IPS-NIHi11 (cell line): Measurements from ENCODE around the gene SPATA31C2.
"Not testable (repeated sequence)": the region's sequence is repeated elsewhere in the genome, so short reads cannot be mapped to it uniquely, and the experiment has no call there.

ENCODE experiments used
- DNase-seq: peaks from one replicate; pipeline ENCODE4 v3.0.0; 2012; ENCODE audit warnings: mixed read lengths, low spot score

SPATA31C2 gene

GRCh38 chr9:88123413-88123812 lies 14.9 kb downstream of the SPATA31C2 start:
- DNase-seq = not testable (repeated sequence)

GRCh38 chr9:88118121-88118520 lies 20.2 kb downstream of the SPATA31C2 start:
- not testable (repeated sequence) for DNase-seq

- DNase-seq = not testable (repeated sequence)
Observed at GRCh38 chr9:88114968-88115612, 23.2 kb downstream of the SPATA31C2 start.

GRCh38 chr9:88114283-88114967 lies 23.9 kb downstream of the SPATA31C2 start:
- not testable (repeated sequence) for DNase-seq

- DNase-seq = not testable (repeated sequence)
Observed at GRCh38 chr9:88113156-88114130, 24.8 kb downstream of the SPATA31C2 start.

- DNase-seq = no peak
Observed at GRCh38 chr9:88110026-88110425, 28.2 kb downstream of the SPATA31C2 start.

- no peak for DNase-seq
Observed at GRCh38 chr9:88108779-88109178, 29.5 kb downstream of the SPATA31C2 start.

- peak; percentile 32 for DNase-seq
Observed at GRCh38 chr9:88106492-88106891, 31.8 kb downstream of the SPATA31C2 start.

- no peak for DNase-seq
Observed at GRCh38 chr9:88092797-88093331, 45.4 kb downstream of the SPATA31C2 start.

GRCh38 chr9:88090151-88090581 lies 48.1 kb downstream of the SPATA31C2 start:
- no peak for DNase-seq

GRCh38 chr9:88087906-88088305 lies 50.4 kb downstream of the SPATA31C2 start:
- no peak for DNase-seq

- DNase-seq = no peak
Observed at GRCh38 chr9:88085476-88085875, 52.8 kb downstream of the SPATA31C2 start.

GRCh38 chr9:88084357-88085183 lies 53.7 kb downstream of the SPATA31C2 start:
- DNase-seq = no peak
